Sigmoid colon (tissue), 4 donors: ENCODE measurements around the gene TBKBP1.

Experiments used
- POLR2A ChIP-seq, 2 donors: fragments of 450-650 bp; IDR thresholded peaks; one replicate each; pipeline ENCODE4 v1.6.1; 2016; ENCODE audit warnings: antibody characterized with exemption in 2 of 2, mild to moderate bottlenecking in 2 of 2, moderate library complexity in 2 of 2
- POLR2AphosphoS5 ChIP-seq, 4 donors: sonication (generic); formaldehyde crosslinking; IDR thresholded peaks; one replicate each; pipeline ENCODE4 v1.6.1; 2017; ENCODE audit warnings: antibody characterized with exemption in 4 of 4
- TF ChIP-seq, protein P1 (sequence below), 4 experiments: fragments of 450-650 bp in 3 of 4; fragments of 200-600 bp in 1 of 4; IDR thresholded peaks; one replicate each; pipeline ENCODE4 v1.5.1; 2016 to 2019; ENCODE audit warnings: antibody characterized with exemption in 4 of 4, mild to moderate bottlenecking in 3 of 4, moderate library complexity in 2 of 4

DNA sequence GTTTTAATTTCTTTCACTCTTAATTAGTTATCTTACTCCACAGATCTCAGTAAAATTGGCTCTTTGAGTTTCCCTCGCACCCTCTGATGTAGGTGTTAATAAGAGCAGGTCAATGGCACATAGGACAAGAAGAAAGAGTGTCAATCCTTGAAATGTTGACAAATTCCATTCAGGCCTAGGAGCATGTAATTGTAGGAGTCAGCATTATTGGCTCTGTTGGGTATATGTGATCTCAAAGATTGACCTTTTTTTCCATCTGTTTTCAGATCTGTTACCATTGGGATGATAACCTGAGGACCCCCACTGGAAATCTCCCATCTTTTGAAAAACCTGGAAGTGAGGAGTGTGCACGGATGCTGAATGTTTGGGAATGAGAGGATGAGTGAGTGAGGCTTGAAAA, 11.8 kb upstream of the TBKBP1 start:
- TF ChIP-seq, protein P1, sequence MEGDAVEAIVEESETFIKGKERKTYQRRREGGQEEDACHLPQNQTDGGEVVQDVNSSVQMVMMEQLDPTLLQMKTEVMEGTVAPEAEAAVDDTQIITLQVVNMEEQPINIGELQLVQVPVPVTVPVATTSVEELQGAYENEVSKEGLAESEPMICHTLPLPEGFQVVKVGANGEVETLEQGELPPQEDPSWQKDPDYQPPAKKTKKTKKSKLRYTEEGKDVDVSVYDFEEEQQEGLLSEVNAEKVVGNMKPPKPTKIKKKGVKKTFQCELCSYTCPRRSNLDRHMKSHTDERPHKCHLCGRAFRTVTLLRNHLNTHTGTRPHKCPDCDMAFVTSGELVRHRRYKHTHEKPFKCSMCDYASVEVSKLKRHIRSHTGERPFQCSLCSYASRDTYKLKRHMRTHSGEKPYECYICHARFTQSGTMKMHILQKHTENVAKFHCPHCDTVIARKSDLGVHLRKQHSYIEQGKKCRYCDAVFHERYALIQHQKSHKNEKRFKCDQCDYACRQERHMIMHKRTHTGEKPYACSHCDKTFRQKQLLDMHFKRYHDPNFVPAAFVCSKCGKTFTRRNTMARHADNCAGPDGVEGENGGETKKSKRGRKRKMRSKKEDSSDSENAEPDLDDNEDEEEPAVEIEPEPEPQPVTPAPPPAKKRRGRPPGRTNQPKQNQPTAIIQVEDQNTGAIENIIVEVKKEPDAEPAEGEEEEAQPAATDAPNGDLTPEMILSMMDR (IDR thresholded peaks at IDR 0.05): no peak
- TF ChIP-seq POLR2AphosphoS5 (IDR thresholded peaks at IDR 0.05) (no peak), POLR2A (IDR thresholded peaks at IDR 0.05) (no peak)
